GM21381 (cell line): Measurements from ENCODE around the gene ARHGAP11B.
A peak's percentile ranks its signal among the peaks of the same experiment; 100 is the strongest.
"Not testable (repeated sequence)": the region's sequence is repeated elsewhere in the genome, so short reads cannot be mapped to it uniquely, and the experiment has no call there.

ENCODE experiments used
- ATAC-seq: cut with Tn5 transposase; IDR thresholded peaks from one replicate; pipeline ENCODE4 v1.9.1; 2021; ENCODE audit warnings: mild to moderate bottlenecking, moderate library complexity; ENCODE audit not compliant: unreplicated experiment

ARHGAP11B gene

DNA sequence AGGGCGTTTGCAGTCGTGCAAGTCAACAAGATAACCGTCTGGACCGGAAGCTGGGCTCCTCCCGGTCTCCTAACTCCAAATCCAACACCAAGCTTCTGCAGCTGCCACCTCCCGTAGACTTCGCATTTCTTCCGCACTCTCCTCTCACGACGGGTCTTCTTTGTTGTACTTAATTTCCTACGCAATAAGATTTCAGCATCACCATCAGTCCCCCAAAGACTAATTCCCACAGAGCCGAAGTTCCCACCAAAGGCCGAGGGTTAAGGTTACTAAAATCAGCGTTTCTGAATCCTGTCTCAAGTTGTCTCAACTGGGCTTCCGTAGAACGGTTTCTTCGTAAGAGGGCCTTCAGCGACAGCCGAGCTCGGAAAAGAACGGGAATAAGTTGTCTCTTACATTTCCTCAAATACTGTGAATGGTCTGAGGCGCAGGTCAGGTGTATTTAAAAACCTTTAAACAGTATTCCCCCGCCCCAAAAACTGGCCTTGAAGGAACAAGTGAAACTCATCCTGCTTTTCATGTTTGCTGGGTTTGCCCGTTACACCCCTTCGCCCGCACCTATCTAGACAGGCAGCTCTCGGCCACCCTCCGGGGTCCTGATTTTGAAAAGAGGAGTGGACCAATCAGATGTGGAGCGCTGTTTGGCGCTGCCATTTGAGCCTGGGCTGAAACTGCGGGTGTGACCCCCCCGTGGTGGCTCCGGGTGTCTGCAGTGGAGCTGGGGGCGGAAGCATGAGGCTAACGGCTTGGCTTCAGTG, at the start of gene ARHGAP11B:
Gene ARHGAP11B (plus strand): TSS at position 693 of the 758 bp plus-strand sequence.
- peak; percentile 90 for ATAC-seq

DNA sequence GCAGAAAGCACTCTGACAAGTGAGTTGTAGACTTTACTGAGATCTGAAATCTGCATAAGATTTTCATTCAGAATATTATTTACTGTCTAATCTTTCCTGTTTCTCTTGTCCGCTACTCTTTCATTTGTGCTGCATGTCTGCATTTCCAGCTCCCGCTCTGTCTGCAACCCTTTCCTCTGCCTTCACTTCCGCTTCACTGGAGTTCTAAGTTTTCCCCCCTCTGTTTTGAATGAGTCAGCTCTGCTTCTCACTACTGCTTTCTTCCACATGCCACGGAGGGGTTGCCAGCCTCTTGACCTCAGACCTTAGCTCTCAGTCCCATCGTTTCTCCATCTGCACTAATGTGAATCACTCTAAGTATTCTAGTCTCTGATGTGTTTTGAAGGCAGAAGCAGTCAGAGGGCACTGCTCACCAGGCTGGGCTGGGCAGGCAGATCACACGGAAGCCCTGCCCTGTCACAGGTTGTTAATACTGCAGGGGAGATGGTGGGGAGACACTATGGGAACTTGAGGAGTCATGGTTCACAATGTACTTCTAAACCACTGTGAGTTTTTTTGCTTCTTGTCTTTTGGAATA, 46.4 kb upstream of the ARHGAP11B start:
- not testable (repeated sequence) for ATAC-seq

DNA sequence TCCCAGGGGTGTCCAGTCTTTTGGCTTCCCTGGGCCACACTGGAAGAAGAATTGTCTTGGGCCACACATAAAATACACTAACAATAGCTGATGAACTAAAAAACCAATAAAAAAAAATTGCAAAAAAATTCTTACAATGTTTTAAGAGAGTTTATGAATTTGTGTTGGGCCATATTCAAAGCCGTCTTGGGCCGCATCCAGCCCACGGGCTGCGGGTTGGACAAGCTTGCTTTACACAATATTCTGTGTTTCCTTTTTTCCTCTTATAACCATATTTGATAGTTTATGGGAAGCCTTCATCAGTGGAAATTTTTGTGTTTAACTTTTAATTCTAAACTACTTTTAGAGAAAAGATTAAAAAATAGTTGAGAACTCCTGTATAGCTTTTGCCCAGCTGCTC, 45.2 kb upstream of the ARHGAP11B start:
- ATAC-seq: not testable (repeated sequence)

DNA sequence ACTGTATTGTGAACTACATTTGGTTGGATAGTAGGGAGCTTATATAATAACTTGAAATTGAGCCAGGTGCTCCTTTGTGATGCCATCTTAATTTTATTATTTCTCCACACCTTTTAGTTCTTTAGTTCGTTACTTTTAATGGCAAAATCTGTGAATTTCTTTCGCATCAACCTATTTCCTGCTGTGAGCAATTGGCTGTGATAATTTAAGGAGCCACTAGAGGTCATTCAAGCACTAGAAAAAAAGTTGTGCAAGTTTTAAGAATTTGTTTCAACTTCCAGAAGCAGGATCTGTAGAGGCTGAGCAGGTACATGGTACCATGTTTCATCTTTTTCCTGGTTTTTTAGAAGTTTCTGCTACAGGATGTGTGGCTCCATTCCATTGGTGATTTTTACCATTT, 27.0 kb upstream of the ARHGAP11B start:
- not testable (repeated sequence) for ATAC-seq

DNA sequence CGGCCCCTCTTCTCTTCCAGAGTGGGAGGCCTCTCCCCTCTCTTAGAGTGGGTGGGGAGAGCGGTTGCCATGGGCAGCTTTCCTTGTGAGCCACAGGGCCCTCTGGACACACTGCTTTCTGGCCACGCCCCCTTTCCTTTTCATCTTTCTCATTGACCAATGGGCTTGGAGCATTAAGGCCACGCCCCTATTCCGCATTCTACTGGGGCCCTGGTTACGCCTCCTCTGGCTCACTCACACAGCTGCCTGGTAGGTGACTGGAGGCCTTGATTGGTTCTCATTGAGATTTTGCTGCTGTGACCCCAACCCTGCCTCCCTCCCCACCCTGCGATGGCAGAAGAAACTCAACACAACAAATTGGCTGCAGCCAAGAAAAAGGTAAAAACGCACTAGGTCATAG, 22.1 kb upstream of the ARHGAP11B start, which contains the start of gene GOLGA8H:
Gene GOLGA8H (plus strand): TSS at position 233 of the 400 bp plus-strand sequence. CDS start 98 bp downstream, at position 331.
- not testable (repeated sequence) for ATAC-seq

DNA sequence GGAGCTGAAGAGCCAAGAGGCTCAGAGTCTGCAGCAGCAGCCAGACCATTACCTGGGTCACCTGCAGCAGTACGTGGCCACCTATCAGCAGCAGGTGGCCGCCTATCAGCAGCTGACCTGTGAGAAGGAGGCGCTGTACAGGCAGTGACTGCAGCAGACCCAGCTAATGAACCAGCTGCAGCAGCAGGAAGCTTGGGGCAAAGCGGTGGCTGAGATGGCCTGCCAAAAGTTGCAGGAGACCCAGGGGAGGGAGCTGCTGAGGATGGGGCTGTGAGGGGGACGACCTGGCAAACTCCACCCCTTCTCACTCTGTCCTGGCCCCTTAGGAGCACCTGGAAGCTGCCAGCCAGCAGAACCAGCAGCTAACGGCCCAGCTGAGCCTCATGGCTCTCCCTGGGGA, 13.7 kb upstream of the ARHGAP11B start:
- not testable (repeated sequence) for ATAC-seq

DNA sequence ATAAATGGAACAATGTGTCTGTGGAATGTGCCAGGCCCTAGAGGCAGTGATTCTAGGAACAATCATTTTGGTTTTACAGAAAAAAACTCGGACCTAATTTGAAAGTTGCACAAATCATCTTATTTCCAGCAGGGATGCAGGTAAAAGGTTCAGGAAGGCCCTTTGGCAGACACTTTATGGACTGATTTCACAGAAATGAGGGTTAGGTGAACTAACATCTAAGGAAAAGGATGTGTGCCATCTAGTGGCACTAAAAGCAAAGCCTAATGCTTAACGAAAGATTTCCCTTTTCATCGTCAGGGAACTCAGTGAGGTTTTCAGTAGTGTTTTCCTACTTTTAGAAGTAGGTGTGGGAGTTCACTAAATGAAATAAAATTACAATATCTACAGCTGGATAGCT, 4.6 kb upstream of the ARHGAP11B start:
- ATAC-seq: not testable (repeated sequence)

DNA sequence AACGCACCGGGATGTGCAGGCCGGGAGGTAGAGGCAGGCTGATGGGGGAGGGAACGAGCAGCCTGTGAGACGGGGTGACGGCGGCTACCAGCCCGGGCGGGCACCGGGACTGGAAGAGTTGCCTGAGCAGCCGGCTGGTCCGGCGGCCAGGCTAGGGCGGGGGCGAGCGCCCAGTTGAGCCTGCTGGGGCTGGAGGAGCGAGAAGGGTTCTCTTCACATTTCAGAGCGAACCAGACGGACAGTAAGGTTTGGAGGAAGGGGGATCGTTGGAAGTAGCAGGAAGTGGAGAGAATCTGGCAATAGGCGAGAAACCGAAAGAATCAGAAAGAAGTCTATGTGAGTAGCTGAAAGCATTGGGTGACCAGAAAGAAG, 252 bp downstream of the ARHGAP11B start:
- ATAC-seq: not testable (repeated sequence)

DNA sequence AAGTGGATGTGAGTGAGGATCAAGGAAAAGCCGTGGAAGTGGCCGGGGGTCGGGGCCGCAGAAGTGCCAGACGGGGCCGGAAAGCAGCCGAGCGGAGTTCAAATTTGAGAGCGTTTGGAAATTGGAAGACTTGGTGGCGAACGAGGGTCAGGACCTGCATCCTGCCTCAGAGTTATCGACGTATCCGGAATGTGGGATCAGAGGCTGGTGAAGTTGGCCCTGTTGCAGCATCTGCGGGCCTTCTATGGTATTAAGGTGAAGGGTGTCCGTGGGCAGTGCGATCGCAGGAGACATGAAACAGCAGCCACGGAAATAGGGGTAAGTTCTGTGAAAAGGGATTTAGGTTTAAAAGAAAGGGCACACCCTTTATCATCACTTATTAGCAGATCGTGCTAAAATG, 704 bp downstream of the ARHGAP11B start:
- ATAC-seq: not testable (repeated sequence)

DNA sequence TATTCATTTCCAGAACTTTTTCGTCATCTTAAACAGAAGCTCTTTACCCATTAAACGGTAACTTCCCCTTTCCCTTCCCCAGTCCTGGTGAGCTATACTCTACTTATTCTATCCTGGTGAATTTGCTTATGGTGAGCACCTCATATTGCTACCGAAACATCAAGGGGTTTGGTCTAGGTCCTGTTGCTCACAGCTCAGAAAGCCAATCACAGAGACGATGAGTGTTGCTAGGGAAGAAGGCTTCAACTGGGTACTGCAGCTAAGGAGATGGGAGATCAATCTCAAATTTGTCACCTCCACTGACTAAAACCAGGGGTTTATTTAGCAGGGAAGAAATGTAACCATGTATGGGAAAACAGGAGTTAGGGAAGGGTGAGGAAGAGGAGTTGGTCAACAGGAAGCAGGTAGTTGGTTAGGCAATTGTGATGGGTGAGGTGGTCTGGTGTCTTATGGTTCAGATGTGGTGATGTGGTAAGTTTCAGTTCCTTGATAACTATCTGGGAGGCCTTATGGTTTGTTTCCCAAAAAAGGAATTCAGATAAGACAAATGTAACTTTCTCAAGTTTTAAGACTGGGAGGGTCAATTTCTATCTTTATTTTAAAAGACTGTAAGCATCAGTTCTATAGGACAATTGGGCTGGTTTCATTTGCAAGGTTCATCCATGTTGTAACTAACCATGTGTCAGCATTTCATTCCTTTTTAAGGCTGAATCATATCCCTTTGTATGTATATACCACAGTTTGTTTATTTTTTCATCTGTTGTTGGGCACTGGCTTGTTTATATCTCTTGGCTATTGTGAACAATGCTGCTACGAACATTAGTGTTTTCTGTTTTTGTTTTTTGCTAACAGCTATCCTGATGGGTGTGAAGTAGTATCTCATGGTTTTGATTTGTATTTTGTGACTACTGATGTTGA, 24.3 kb downstream of the ARHGAP11B start:
- peak; percentile 98 for ATAC-seq

DNA sequence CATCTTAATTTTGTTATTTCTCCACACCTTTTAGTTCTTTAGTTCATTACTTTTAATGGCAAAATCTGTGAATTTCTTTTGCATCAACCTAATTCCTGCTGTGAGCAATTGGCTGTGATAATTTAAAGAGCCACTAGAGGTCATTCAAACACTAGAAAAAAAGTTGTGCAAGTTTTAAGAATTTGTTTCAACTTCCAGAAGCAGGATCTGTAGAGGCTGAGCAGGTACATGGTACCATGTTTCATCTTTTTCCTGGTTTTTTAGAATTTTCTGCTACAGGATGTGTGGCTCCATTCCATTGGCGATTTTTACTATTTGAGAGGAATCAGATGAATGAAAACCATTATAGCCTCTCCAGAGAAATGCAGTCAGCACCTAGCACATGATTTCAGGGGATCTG, 35.2 kb downstream of the ARHGAP11B start:
- ATAC-seq: not testable (repeated sequence)

DNA sequence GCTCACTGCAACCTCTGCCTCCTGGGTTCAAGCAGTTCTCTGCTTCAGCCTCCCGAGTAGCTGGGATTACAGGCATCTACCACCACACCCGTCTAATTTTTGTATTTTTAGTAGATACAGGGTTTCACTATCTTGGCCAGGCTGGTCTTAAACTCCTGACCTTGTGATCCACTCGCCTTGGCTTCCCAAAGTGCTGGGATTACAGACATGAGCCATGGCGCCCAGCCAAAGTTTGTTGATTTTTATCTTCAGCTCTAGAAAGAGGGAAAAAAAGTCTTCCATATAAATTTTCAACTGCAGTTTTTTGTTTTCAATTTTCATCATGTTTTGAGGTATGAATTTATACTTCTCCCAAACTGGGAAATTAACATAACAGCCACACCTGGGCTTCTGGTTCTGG, 43.7 kb downstream of the ARHGAP11B start:
- ATAC-seq: not testable (repeated sequence)

DNA sequence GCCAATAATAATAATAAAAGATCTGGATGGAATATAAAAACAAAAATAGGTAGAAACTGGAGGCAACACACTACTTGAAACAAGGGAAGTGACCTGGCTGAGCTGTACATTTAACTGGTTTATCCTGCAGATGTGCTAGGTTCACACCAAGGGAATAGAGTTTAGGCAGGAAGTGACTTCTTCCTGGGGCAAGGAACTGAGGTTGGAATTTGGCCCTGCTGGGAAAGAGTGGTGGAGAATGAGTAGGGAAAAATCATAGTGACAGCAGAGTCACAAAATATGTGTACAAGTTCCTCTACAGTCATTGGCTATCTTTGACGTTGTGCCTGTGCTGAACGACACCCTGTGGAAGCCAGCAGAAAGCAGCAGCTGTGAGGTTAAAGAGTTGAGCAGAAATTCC, 44.1 kb downstream of the ARHGAP11B start:
- no peak for ATAC-seq

DNA sequence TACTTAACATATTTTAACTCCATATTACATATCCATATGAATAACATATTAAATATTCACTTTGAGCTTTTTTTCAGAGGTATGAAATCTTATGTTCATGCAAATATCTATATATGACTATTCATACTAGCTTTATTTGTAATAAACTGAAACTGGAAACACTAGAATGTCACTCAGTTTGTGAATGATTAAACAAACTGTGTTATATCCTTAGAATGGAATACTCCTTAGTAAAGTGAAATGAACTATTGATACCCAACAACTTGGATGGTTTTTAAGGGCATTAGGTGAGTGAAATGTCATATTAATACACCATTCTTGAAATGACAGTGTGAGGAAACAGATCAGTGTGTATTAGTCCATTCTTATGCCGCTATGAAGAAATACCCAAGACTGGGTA, 45.4 kb downstream of the ARHGAP11B start:
- no peak for ATAC-seq

DNA sequence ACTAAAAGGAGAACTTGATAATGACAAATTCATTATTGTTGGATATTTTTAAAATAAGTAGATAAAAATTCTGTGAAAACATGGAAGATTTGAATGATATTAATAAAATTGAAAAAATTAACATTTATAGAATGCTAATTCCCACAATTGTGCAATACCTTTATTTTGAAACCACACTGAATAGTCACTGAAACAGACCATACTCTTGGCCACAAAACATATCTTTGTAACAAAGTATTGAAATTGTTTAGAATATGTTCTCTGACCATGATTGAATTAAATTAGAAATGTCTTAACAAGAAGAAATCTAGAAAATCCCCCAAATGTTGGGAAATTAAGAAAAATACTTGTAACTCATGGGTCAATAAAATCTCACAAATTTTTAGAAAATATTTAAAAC, 49.2 kb downstream of the ARHGAP11B start:
- ATAC-seq: no peak

DNA sequence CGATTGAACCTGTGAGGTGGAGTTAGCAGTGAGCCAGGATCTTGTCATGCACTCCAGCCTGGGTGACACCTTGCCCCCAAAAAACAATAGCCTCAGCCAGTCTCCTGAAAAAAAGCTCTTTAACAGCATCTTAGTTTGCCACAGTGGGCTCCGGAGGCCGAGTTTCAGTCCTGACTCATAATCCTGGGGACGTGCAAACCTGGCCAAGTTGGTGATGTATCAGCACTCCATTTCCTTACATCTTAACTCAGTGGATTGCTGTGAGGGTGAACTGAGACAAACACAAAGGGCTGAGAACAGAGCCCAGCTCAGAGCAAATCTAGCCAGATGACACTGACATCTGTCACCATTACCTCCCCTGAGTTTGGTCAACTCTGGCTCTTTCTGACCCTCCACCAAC, 50.0 kb downstream of the ARHGAP11B start:
- not testable (repeated sequence) for ATAC-seq

DNA sequence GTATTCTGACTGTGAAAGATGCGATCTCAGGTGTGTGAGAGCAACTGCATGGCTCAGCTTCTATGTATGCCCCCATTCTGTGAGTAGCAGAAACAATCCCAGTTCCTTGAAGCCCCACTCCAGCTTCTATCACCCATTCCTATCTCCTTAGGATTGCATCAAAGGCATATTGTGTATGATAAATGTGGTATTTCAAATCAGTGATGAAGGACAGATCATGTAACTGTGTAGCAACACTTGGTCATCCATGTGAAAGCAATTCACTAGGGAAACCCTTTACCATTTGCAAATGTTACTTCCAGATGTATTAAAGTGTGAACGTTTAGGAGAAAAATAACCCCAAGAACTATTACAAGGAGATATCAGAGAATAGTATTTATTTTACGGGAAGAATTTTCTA, 55.1 kb downstream of the ARHGAP11B start:
- not testable (repeated sequence) for ATAC-seq

DNA sequence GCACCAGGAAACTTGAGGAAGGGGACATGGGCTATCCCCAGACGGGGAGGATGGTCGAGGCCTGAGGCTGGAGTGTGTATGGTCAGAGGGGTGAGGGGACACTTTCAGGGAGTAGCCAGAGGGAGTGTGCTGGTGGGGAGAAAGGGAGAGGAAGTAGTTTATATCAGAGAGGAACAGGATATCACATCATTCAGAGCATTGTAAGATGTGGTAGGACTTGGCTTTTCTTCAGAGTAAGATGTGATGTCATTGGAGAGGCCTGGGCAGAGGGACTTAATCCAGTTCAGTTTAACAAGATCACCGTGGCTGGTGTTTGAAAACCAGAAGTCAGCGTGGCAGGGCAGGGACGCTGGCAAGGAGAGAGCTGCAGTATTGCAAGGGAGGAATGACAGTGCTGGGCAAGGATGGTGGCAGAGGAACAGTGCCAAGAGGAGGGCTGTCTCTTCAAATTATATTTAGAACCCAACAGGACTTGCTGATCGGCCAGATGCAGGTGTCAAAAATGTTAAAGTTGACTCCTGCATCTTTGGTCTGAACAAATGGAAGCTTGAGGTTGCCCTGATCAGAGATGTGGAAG, 59.9 kb downstream of the ARHGAP11B start:
- not testable (repeated sequence) for ATAC-seq

DNA sequence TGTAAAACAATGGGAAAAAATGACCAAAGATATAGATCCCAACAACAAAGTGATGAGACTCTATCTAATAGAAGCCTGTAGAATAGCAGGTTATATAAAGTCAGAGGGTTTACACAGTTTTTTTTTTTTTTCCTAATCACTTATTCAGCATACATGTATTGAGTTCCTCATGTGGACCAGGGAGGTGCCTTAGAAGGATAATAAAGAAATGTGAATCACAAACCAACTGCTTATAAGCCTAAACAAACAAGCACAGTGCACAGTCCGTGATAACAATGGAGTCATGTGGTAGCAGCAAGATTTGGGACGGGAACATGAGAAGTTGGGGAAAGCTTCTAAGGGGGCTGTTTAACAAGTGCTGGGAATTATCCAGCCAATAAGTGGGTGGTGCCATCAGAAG, 60.7 kb downstream of the ARHGAP11B start:
- not testable (repeated sequence) for ATAC-seq
